HG02870 (cell line): Measurements from ENCODE around the gene ZNF575.

ENCODE experiments used
- ATAC-seq: cut with Tn5 transposase; IDR thresholded peaks from one replicate; pipeline ENCODE4 v1.9.1; 2021; ENCODE audit warnings: mild to moderate bottlenecking, moderate library complexity; ENCODE audit not compliant: unreplicated experiment

ZNF575 gene

GRCh38 chr19:43569657-43570056, 36.7 kb downstream of the ZNF575 start:
- no peak for ATAC-seq

- ATAC-seq = no peak
These were observed 37.3 kb downstream of the ZNF575 start for GRCh38 chr19:43570174-43570791.

GRCh38 chr19:43572171-43572588, 39.2 kb downstream of the ZNF575 start:
- no peak for ATAC-seq

- ATAC-seq = no peak
These were observed 41.6 kb downstream of the ZNF575 start for GRCh38 chr19:43574424-43575155.

- ATAC-seq = peak; percentile 98
These were observed 42.4 kb downstream of the ZNF575 start, which contains the start of the genes PINLYP and XRCC1 for GRCh38 chr19:43575156-43575950. Gene PINLYP, plus strand, starts transcription at chr19:43575801. Its CDS starts 1,391 bp downstream, at chr19:43577192. Gene XRCC1, minus strand, starts transcription at chr19:43575527. Its CDS starts 69 bp downstream, at chr19:43575458.

- ATAC-seq = no peak
These were observed 43.2 kb downstream of the ZNF575 start for GRCh38 chr19:43575955-43576878.

GRCh38 chr19:43578787-43579186, 45.8 kb downstream of the ZNF575 start:
- no peak for ATAC-seq

GRCh38 chr19:43581467-43581866, 48.5 kb downstream of the ZNF575 start:
- ATAC-seq = no peak

- ATAC-seq = no peak
These were observed 49.5 kb downstream of the ZNF575 start for GRCh38 chr19:43582495-43582894.

- ATAC-seq = no peak
These were observed 51.5 kb downstream of the ZNF575 start for GRCh38 chr19:43584484-43584883.
